GM19240 (cell line): ENCODE measurements around the gene BCL11B.

Source experiments
- DNase-seq: peaks from one replicate; pipeline ENCODE4 v3.0.0; 2011; ENCODE audit warnings: low spot score; ENCODE audit not compliant: insufficient read length

Gene BCL11B

GRCh38 chr14:99123208-99123870 lies 148.7 kb downstream of the BCL11B start:
- no peak for DNase-seq

GRCh38 chr14:99122521-99123125 lies 149.4 kb downstream of the BCL11B start:
- DNase-seq = no peak

- DNase-seq = no peak
These were observed 150.6 kb downstream of the BCL11B start for GRCh38 chr14:99121319-99121875.

- DNase-seq = no peak
These were observed 151.3 kb downstream of the BCL11B start for GRCh38 chr14:99120526-99121318.

- no peak for DNase-seq
These were observed 152.2 kb downstream of the BCL11B start for GRCh38 chr14:99119554-99120525.
